GDM1 (cell line): ENCODE data around the gene MYEF2.

ENCODE experiments used
- DNase-seq: peaks from one replicate; lab custom pipeline; 2025; lab: John Stamatoyannopoulos, UW

MYEF2 gene

GRCh38 chr15:48145923-48146322, 32.2 kb downstream of the MYEF2 start:
- DNase-seq, result no peak

GRCh38 chr15:48144889-48145288, 33.2 kb downstream of the MYEF2 start:
- no peak for DNase-seq

GRCh38 chr15:48143856-48144255, 34.2 kb downstream of the MYEF2 start:
- DNase-seq, result no peak

- no peak for DNase-seq
Observed at GRCh38 chr15:48132874-48133273, 45.2 kb downstream of the MYEF2 start.

GRCh38 chr15:48131324-48131723, 46.8 kb downstream of the MYEF2 start:
- no peak for DNase-seq

- DNase-seq, result no peak
Observed at GRCh38 chr15:48126667-48127355, 51.3 kb downstream of the MYEF2 start.

- no peak for DNase-seq
Observed at GRCh38 chr15:48121849-48122248, 56.2 kb downstream of the MYEF2 start.

GRCh38 chr15:48120745-48121144, 57.4 kb downstream of the MYEF2 start, which contains the start of gene SLC24A5:
Gene SLC24A5 (plus strand): TSS chr15:48120990. CDS start chr15:48121045, 55 bp downstream.
- DNase-seq, result no peak

- DNase-seq, result no peak
Observed at GRCh38 chr15:48119277-48119676, 58.8 kb downstream of the MYEF2 start.

- DNase-seq, result no peak
Observed at GRCh38 chr15:48112242-48112641, 65.9 kb downstream of the MYEF2 start.

GRCh38 chr15:48109856-48110531, 68.1 kb downstream of the MYEF2 start:
- no peak for DNase-seq

- DNase-seq, result no peak
Observed at GRCh38 chr15:48109212-48109611, 68.9 kb downstream of the MYEF2 start.

- no peak for DNase-seq
Observed at GRCh38 chr15:48105936-48106335, 72.2 kb downstream of the MYEF2 start.

GRCh38 chr15:48103647-48104046, 74.4 kb downstream of the MYEF2 start:
- no peak for DNase-seq

- no peak for DNase-seq
Observed at GRCh38 chr15:48102167-48102566, 75.9 kb downstream of the MYEF2 start.

GRCh38 chr15:48101376-48101961, 76.6 kb downstream of the MYEF2 start:
- no peak for DNase-seq

GRCh38 chr15:48097264-48097663, 80.8 kb downstream of the MYEF2 start:
- DNase-seq, result no peak

GRCh38 chr15:48096813-48097212, 81.3 kb downstream of the MYEF2 start:
- no peak for DNase-seq

- DNase-seq, result no peak
Observed at GRCh38 chr15:48096355-48096786, 81.7 kb downstream of the MYEF2 start.

- DNase-seq, result no peak
Observed at GRCh38 chr15:48091522-48091921, 86.6 kb downstream of the MYEF2 start.

- no peak for DNase-seq
Observed at GRCh38 chr15:48090666-48091065, 87.4 kb downstream of the MYEF2 start.

- no peak for DNase-seq
Observed at GRCh38 chr15:48090115-48090514, 88.0 kb downstream of the MYEF2 start.

- DNase-seq, result no peak
Observed at GRCh38 chr15:48089702-48090101, 88.4 kb downstream of the MYEF2 start.
